GM19043 (cell line): ENCODE measurements around the gene RGS6.
A peak's percentile ranks its signal among the peaks of the same experiment; 100 is the strongest.

Source experiments
- ATAC-seq: cut with Tn5 transposase; IDR thresholded peaks from one replicate; pipeline ENCODE4 v1.9.1; 2021; ENCODE audit warnings: low read depth; ENCODE audit not compliant: unreplicated experiment

The RGS6 gene

DNA sequence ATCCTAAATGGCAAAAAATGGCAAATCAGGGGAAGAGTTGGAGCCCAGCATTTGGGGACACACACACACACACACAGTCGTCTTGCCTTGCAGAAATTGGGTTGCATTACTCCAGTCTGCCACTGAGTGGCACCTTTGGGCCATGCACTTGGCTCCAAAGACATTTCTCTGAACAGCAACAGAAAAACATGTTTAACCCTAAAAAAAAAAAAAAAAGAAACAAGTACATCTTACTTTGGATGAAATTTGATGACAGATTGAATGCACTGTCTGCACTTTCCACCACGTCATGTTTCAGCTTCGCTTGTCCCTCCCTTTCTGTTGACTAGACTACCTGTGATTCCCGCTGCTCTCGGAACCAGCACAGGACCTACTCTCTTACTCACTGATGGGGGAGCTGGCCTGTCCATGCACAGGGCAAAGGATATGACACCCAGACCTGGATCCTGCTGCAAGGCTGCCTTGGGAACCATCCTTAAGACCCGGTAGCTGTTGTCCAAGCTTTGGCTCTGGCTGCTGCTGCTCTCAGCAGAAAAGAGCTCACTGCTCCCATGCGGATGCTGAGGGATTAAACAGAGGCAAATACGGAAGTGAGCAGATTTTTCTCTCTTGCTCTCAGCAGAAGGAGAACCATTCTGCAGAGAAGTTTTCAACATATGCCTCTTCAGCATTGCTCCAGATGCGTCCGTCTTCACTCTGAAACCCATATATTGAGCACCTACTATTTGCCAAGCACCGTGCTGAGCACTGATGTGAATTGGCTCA is 584.9 kb downstream of the RGS6 start:
- no peak for ATAC-seq

DNA sequence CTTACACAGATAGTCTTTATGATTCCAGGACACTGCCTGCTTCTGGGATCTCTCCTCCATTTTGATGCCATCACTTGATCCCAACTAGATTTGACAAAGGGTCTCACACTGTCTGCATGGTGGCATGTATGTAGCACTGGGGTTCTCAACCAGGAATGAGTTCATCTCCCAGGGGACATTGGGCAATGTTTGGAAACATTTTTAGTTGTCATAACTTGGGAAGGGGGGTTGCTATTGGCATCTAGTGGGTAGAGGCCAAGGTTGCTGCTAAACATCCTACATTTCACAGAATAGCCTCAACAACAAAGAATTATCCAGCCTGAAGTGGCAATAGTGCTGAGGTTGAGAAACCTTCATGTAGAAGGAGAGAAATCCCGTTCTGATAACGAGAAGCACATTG is 585.5 kb downstream of the RGS6 start:
- ATAC-seq = no peak

DNA sequence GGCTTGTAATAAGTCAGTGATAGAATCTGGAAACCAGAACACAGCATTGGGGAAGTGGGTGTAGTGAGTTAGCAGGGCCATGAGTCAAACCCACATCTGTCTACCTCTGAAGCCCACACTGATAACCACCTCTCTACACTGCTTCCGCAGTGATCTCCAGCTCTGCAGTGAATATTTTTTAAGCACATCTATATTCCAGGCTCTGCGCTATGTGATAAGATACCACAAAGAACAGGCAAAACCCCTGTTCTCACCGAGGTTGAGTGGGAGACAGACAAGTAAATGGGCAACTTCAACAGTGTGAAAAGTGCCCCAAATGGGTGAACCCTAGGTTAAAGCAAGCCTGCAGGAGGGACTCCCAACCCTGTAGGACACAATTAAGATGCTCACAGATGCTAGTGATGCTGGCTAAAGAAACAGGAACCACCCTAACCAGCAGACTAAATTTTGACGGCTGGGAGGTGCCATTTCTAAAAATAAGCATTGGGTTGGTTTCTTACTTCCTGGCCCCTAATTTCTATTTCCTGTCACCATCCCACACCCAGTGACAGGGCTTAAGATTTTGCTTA is 586.7 kb downstream of the RGS6 start:
- peak; percentile 67 for ATAC-seq

DNA sequence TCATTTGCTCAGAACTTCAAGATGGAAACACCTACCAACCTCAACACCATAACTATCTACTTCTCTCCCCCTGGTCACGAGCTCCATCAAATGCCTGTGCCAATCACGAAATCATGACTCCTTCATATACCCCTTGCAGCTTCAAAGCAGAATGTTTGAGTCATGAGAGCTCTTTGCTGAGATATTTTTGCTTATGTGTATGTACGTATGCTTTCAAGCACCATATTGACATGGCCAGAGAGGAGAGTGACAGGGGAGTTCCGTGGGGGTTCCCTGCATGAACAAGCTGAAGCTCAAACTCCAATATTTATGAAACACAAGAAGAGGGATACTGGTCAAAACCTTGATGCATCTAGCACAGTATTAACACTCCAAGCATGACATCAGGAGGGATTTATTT is 587.3 kb downstream of the RGS6 start:
- ATAC-seq = no peak

DNA sequence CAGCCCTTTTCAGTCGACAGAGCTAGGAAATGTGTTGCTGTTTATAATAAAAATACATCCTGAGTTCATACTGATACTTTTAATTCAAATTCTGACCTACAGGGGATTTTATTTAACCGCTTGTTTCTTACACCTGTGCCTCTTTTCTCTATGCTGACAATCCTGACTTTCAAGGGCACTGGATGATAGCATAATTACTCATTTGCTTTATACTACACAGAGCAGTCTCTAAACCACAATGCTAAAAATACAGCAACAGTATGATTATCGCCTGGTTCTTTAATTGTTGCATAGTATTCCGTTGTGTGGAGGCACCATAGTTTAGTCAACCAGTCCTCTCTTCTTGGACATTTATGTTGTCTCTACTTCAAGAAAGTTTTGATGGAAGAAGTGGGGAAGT is 588.8 kb downstream of the RGS6 start:
- no peak for ATAC-seq

DNA sequence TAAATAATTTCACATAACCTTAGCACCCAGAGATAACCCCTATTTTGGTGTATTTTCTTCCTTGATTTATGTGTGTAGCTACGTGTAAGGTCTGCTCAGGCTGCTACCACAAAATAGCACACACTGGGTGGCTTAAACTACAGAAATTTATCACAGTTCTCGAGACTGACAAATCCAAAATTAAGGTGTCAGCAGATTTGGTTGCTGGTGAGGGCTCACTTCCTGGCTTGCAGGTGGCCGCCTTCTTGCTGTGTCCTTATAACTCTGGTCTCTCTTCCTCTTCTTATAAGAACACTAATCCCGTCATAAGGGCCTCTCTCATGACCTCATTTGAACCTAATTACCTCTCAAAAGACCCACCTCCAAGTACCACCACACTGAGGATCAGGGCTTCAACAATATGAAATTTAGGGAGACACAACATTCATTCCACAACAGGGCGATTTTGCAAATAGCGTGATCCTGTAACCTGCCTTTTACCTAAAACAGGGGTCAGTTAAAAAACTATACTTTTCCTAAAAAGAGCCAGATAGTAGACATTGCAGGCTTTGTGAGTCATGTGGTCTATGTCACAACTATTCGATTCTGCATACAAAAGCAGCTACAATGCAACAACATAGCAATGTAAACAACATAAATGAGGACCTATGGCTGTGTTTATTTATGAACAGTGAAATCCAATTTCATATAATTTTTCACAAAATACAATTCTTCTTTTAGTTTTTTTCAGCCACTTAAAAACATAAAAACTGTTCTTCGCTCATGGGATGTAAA is 589.9 kb downstream of the RGS6 start:
- no peak for ATAC-seq

DNA sequence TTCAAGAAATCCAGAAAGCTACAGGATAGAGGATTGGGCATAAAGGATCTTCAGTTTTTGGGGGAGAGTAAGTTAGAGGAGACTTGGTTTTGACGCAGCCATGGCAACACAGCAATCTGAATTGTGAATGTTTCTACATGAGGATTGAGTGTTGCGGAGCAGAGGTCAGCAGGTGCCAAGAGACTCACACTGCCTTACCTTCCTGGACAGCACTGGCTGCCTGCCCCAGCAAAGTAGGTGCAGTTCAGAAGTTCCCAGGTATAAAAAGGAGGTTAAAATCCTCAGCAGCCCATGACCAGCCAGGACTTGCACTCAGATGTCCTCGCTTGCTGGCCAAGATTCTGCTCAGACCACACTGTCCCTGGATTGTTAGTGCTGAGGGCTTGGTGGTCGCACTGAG is 590.6 kb downstream of the RGS6 start:
- no peak for ATAC-seq

DNA sequence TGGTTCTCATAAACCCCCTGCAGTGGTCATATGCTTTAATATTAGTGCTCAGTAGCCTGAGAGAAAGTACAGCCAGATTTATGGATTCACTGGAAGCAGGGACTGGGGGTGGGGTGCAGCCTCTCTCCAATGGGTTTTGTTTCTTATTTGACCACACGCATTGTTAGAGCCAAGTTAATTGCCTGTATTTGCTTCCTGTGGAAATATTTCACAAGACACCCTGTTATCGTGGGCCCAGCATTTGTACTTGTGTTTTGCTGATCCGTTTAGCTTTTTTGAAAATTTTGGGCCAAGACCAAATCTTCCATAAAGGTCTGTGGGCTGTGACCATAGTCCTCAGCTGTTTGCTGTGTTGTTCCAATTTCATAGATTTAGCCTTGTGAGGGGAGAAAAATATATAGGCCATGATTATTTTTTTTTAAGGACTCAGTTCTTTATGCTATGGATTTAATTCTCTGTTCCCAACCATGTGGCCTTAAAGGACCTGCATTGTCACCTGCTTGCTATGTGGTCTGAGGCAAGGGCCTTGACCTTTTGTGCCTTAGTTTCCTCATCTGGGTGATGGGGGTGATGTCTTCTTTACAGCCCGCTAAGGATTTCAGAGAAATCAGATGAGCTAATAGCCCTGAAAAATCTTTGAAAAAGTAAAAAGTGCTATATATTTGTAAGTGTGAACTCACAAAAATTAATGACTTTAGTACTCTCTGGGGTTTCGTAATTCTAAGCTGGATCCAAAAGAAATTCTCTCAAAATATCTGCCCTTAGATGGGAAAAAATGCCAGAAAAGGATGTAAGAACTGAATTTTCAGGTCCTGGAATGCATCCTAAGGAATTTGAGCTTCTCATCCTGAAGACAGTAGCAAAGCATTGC is 591.4 kb downstream of the RGS6 start:
- no peak for ATAC-seq

DNA sequence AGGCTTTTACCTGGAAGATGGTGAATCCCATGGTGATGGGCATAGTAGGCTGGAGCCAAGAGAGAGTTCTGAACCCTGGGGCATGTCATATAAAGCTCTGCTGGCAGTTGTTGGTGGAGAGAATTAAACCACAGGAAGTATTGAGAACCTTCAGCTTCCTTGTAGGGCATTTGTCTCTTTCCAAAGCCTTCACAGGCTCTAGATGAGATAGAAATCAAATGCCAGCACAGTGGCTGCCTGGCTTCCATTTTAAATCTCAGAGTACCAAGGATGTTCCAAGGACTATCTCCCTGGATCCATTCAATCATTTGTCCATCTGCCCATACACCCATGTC is 592.0 kb downstream of the RGS6 start:
- no peak for ATAC-seq

DNA sequence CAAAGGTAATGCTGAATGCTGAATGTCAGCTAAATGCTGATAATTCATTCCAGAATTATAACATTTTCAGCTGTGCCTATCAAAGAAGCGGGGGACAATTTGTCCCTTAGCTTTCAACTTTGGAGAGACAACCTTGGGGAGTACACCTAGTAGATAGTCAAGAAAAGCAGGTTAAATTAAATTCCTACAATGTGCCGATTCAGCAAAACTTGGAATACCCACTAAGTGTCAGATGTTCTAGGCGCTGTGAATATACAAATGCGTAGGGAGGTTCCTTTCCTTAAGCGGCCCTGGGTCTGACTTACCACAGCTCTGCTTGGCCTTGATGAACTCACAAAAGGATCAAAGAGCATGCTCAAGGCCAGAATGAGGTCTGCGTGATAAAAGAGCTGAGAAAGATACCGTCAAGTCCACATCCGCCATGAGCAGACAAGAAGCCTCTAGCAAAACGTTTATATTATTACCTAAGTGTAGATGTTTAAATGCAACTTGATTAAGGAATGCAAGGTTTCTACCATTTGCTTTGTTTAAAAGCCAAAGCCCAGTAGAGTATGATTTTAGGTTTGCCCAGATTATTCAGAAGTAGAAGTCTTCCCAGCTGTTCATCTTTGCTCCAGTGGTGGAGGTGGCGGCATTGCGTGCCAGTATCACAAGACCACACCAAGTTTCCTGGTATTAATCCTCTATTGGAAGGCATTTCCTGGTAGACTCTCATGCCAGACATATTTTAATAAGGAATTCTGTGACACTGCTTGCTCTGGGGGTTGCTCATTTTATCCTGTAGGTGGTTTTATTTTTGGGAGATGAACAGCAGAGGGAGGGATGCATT is 593.1 kb downstream of the RGS6 start:
- no peak for ATAC-seq

DNA sequence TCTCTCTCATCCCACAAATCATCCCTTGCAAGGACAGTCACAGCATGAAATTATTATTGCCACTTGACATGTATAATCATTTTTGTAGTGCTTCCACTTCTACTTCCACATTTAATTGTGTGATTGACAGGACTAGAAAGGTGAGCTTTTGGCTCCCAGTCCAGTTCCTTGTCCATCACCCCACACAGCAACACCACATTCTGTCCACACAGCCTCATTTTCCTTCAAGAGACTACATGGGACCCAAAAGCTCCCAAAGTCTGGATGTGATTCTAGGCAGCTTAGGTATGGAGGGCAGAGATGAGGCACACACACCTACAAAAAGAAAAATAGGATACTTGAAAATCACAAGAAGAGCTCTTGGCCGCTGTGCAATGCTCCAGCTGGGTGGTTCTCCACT is 595.4 kb downstream of the RGS6 start:
- ATAC-seq = no peak

DNA sequence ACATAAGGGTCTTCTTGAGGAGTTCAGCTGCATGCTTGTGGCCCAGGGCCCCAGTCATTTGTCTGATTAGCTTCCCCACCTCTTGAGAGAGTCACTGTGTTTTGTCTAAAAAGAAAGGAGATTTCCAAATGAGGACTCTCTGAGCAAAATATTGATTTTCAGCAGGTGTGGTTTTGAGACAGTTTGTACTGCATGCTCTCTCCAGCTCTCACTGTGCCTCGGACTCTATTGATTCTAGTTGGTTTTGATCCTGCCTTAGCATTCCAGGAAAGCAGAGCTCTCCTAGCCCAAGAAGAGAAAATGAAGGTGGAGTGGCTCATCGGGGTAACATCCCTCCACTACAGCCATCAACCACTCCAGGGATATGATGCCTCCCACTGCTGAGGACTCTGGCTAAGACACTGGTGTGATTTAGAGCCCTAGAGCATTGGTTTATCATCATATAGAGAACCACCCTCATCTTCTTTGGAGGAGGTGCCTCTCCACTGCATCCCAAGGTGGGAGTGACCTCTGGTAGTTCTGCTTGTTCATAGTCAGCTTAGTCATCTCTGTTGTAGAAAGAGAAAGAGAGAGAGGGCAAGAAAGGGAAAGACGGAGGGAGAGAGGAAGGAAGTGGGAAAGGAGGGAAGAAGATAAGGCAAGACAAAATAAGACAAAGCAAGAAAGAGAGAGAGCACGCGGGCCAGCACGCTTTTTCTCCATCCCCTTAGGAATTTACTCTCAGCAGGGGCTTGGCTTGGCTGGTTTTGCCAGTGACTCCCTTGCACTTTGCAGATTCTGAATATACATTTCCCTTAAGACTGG is 596.0 kb downstream of the RGS6 start:
- ATAC-seq = no peak

DNA sequence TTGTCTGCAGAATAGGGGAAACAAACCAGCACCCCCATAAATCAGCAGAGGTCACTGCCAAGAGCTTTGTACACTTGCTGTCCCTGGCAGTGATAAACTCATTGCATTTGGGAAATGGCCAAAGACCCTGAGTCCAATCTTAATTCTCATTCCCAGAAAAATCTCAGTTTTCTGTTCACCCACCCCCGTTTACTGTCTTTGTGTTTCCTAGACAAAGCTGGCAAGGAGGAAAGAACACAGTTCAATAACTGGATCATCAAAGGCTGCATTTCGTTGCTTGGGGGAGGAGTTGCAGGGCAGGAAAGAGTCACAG is 596.6 kb downstream of the RGS6 start:
- no peak for ATAC-seq

DNA sequence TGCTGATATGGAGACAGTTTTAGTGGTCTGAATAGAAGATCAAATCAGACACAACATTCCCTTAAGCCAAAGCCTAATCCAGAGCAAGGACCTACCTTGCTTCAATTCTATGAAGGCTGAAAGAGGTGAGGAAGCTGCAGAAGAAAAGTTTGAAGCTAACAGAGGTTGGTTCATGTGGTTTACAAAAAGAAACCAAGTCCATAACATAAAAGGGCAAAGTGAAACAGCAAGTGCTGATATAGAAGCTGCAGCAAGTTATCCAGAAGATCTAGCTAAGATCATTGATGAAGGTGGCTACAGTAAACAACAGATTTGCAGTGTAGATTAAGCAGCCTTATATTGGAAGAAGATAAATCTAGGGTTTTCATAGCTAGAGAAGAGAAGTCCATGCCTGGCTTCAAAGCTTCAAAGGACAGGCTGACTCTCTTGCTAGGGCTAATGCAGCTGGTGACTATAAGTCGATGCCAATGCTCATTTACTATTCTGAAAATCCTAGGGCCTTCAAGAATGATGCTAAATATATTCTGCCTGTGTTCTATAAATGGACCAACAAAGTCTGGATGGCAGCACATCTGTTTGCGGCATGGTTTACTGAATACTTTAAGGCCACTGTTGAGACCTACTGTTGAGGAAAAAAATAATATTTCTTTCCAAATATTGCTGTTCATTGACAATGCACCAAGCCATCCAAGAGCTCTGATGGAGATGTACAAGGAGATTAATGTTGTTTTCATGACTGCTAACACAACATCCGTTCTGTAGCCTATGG is 600.6 kb downstream of the RGS6 start:
- ATAC-seq = no peak

DNA sequence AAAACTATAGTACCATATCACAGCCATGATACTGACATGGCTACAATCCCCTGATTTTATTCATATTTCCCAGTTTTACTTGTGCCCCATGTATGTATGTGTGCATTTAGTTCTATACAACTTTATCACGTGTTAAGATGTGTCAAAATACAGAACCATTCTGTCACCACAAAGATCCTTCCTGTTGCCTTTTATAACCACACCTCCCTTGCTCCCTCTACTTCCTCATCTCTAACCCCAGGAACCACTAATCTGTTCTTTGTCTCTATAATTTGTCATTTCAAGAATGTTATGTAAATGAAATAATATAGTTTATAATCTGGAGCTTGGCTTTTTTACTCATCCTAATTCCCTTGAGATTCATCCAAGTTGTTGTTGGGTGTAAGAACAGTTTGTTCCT is 603.3 kb downstream of the RGS6 start:
- peak; percentile 57 for ATAC-seq

DNA sequence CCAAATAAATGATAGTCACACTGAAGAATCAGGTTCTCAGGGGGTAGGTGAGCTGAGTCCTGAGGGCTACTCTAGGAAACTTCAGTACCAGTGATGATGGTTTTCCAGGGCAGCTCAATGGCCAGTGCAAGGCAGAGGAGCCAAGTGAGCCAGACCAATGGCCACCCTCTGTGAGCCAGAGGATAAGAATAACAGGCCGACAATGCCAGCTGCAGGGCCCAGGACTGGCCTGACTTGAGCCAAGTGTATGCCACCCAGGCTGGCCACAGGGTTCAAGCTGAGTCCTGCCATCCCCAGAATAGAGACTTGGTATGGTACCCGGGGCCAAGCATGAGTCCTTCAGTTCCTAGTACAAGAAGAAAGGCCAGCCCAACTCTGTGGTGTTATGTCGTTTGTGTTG is 606.2 kb downstream of the RGS6 start:
- ATAC-seq = no peak

DNA sequence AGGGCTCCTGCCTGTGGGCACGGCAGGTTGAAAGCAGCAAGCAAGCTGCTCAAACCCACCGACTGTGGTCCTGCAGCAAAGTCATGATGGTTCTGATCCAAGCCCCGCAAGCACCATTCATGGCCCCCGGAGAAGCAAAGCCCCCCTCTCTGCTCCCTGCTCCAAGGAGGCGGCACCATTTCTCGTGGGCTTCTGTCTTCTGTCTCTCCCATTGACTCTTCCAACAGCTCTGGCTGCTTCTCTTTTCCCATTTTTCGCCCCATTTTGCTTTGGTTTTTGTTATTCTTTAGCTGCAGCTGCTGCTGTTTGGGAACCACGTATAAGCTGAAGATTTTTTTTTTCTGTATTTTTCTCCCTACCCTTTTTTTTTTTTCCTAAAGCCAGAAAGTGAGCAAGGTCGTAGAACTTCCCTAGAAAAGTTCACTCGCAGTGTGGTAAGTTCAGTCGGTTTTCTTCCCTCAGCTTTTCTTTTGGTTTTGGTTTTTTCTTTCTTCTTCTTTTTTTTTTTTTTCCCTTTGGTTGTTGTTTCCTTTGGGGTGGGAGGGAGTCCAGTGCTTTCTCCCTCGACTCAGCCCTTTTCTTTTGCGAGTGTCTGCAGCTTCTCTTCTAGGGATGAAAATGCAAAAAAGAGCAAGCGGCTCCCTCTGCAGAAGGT is 607.6 kb downstream of the RGS6 start:
- no peak for ATAC-seq

DNA sequence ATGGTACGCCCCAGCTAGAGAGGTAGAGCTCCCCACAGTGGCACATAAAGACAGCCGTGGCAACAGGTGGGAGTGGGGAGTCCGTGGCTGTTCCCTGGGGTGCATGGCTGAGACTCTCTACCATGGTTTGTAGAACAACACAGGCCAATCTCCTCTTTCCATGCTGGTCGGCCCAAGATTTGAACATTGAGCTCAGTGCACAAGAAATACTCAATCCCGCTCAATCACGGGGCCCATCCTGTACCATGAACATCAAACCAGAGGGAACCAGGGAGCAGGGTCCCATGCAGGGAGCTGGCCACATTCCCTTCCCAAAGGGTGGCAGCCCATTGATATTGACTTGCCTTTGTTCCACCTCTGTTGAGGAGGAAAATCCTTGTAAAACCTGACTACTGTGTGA is 608.6 kb downstream of the RGS6 start:
- no peak for ATAC-seq
